HG03457 (cell line): ENCODE data around the gene BPIFA2.

Experiments used
- ATAC-seq: cut with Tn5 transposase; IDR thresholded peaks from one replicate; pipeline ENCODE4 v1.9.1; 2021; ENCODE audit warnings: moderate number of reproducible peaks; ENCODE audit not compliant: unreplicated experiment

Gene BPIFA2

GRCh38 chr20:33191955-33192354, 24.0 kb downstream of the BPIFA2 start:
- ATAC-seq = no peak

GRCh38 chr20:33192912-33193501, 25.0 kb downstream of the BPIFA2 start:
- ATAC-seq = no peak

GRCh38 chr20:33199026-33199425, 31.1 kb downstream of the BPIFA2 start:
- no peak for ATAC-seq

- ATAC-seq = no peak
These were observed 34.5 kb downstream of the BPIFA2 start for GRCh38 chr20:33202451-33202850.

GRCh38 chr20:33203444-33203843, 35.5 kb downstream of the BPIFA2 start:
- ATAC-seq = no peak

GRCh38 chr20:33209789-33210188, 41.8 kb downstream of the BPIFA2 start:
- no peak for ATAC-seq

- no peak for ATAC-seq
These were observed 42.4 kb downstream of the BPIFA2 start for GRCh38 chr20:33210371-33210770.

- ATAC-seq = no peak
These were observed 44.0 kb downstream of the BPIFA2 start for GRCh38 chr20:33211817-33212424.

- ATAC-seq = no peak
These were observed 49.1 kb downstream of the BPIFA2 start, which contains the start of gene BPIFA3 for GRCh38 chr20:33217052-33217451. BPIFA3 (plus strand) TSS chr20:33217352; CDS start chr20:33217537, 185 bp downstream.

GRCh38 chr20:33224399-33224798, 56.4 kb downstream of the BPIFA2 start:
- no peak for ATAC-seq

GRCh38 chr20:33229843-33230242, 61.9 kb downstream of the BPIFA2 start:
- ATAC-seq = no peak
